Hepatocyte (in vitro differentiated cells): Measurements from ENCODE around the gene SH3BGRL2. TPM values are rescaled to one million over a fixed set of nuclear protein-coding genes. Genes with fewer than 3 reads are reported as not detected.

ENCODE experiments used
- DNase-seq: peaks from one replicate; pipeline ENCODE4 v3.0.0-alpha.2; 2016; ENCODE audit warnings: low spot score
- H2AFZ ChIP-seq: fragments of 200-600 bp; sonication (generic); 2 replicates; pipeline ENCODE4 v1.6.0; 2016; ENCODE audit warnings: antibody characterized with exemption, mild to moderate bottlenecking
- H3K27ac ChIP-seq: fragments of 200-600 bp; sonication (generic); 2 replicates; pipeline ENCODE4 v1.5.1; 2016; ENCODE audit warnings: mild to moderate bottlenecking
- H3K27me3 ChIP-seq: fragments of 200-600 bp; sonication (generic); 2 replicates; pipeline ENCODE4 v1.6.1; 2016
- H3K36me3 ChIP-seq: fragments of 200-600 bp; sonication (generic); replicated peaks from 2 replicates; pipeline ENCODE4 v1.5.1; 2016; ENCODE audit warnings: low read depth; ENCODE audit not compliant: insufficient read depth
- H3K4me1 ChIP-seq: fragments of 200-600 bp; sonication (generic); 2 replicates; pipeline ENCODE4 v1.5.1; 2016; ENCODE audit warnings: mild to moderate bottlenecking, moderate library complexity; ENCODE audit not compliant: insufficient read depth
- H3K4me2 ChIP-seq: fragments of 200-600 bp; sonication (generic); 2 replicates; pipeline ENCODE4 v1.6.0; 2016
- H3K4me3 ChIP-seq: fragments of 200-600 bp; sonication (generic); 2 replicates; pipeline ENCODE4 v1.5.1; 2016; ENCODE audit warnings: mild to moderate bottlenecking
- H3K79me2 ChIP-seq: fragments of 200-600 bp; sonication (generic); 2 replicates; pipeline ENCODE4 v1.6.0; 2017; ENCODE audit warnings: mild to moderate bottlenecking
- H3K9me2 ChIP-seq: fragments of 200-600 bp; sonication (generic); replicated peaks from 2 replicates; pipeline ENCODE4 v1.6.0; 2017; ENCODE audit warnings: mild to moderate bottlenecking; ENCODE audit not compliant: insufficient read depth
- H3K9me3 ChIP-seq: fragments of 200-600 bp; sonication (generic); 2 replicates; pipeline ENCODE4 v1.5.1; 2016; ENCODE audit warnings: low read depth, mild to moderate bottlenecking
- H4K20me1 ChIP-seq: fragments of 200-600 bp; sonication (generic); 2 replicates; pipeline ENCODE4 v1.6.0; 2016; ENCODE audit warnings: mild to moderate bottlenecking; ENCODE audit not compliant: insufficient read depth, poor library complexity, severe bottlenecking
- EZH2 ChIP-seq: fragments of 200-600 bp; sonication (generic); IDR thresholded peaks from 2 replicates; pipeline ENCODE4 v1.6.1; 2016; ENCODE audit warnings: antibody characterized with exemption, mild to moderate bottlenecking, borderline replicate concordance
- EZH2phosphoT487 ChIP-seq: fragments of 200-600 bp; sonication (generic); IDR thresholded peaks from one replicate; pipeline ENCODE4 v1.6.1; 2018; ENCODE audit warnings: antibody characterized with exemption, mild to moderate bottlenecking, low read depth, moderate library complexity; ENCODE audit not compliant: unreplicated experiment, severe bottlenecking
- WGBS: methylation state at CpG from one replicate; pipeline ENCODE4 v1.1.6; 2016; ENCODE audit warnings: low lambda C conversion rate; ENCODE audit errors: missing lambda C conversion rate; 5-methylcytosine and 5-hydroxymethylcytosine counted together
- polyA plus RNA-seq: library from polyadenylated mRNA; unstranded; fragments of >200 nt; fragmentation: Nextera tagmentation; extraction: Ambion mirVana; gene quantifications from 2 replicates; pipeline ENCODE4 v1.2.1, GENCODE V29; 2016
- total RNA-seq: library from RNA; depleted of rRNA; stranded (reverse); fragments of >200 nt; gene quantifications from 2 replicates; pipeline ENCODE4 v1.2.3, GENCODE V29; 2014
- TF ChIP-seq, protein P1 (sequence below): fragments of 200-600 bp; sonication (generic); IDR thresholded peaks from 2 replicates; pipeline ENCODE4 v1.5.1; 2016; ENCODE audit warnings: antibody characterized with exemption, mild to moderate bottlenecking; ENCODE audit not compliant: poor library complexity

SH3BGRL2 gene
- total and polyA plus RNA-seq, 2 experiments from 2014 or later = 24.1 to 71.4 TPM

DNA sequence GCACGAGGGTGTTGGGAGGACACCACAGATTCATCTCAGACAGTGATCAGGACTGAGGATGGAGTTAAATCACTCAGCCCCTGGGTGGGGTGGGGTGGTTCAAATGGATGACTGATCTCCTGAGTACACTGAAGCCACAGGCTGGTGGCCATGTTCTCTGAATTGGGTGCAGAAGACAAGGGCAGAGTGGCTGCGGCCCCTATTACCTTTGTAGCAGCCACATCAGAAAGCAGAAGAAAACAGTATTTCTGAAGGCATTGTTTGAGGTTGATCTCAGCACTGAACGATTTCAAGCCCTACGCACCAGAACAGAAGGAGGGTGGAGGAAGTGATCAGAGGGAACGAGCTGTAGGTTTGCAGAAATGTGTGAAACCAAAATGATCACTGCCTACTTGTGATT, 71.6 kb downstream of the SH3BGRL2 start:
- no peak for DNase-seq
- no peak overlapping the region for H2AFZ ChIP-seq
- H3K4me2 ChIP-seq = no peak overlapping the region
- no peaks in the 10 kb centered on the region for H3K9me3 ChIP-seq
- TF ChIP-seq EZH2phosphoT487 = no peak
- TF ChIP-seq, protein P1, sequence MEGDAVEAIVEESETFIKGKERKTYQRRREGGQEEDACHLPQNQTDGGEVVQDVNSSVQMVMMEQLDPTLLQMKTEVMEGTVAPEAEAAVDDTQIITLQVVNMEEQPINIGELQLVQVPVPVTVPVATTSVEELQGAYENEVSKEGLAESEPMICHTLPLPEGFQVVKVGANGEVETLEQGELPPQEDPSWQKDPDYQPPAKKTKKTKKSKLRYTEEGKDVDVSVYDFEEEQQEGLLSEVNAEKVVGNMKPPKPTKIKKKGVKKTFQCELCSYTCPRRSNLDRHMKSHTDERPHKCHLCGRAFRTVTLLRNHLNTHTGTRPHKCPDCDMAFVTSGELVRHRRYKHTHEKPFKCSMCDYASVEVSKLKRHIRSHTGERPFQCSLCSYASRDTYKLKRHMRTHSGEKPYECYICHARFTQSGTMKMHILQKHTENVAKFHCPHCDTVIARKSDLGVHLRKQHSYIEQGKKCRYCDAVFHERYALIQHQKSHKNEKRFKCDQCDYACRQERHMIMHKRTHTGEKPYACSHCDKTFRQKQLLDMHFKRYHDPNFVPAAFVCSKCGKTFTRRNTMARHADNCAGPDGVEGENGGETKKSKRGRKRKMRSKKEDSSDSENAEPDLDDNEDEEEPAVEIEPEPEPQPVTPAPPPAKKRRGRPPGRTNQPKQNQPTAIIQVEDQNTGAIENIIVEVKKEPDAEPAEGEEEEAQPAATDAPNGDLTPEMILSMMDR = no peak
- TF ChIP-seq EZH2 = no peak
- H3K27me3 ChIP-seq = no peaks in the 10 kb centered on the region
- no peaks in the 10 kb centered on the region for H3K79me2 ChIP-seq
- H3K27ac ChIP-seq = no peak overlapping the region
- H4K20me1 ChIP-seq = no peaks in the 10 kb centered on the region
- no peaks in the 10 kb centered on the region for H3K36me3 ChIP-seq
- no peaks in the 10 kb centered on the region for H3K9me2 ChIP-seq
- H3K4me1 ChIP-seq = no peaks in the 10 kb centered on the region
- H3K4me3 ChIP-seq = no peak overlapping the region
- 87% methylated on average over 5 of the region's 5 CpGs for WGBS

DNA sequence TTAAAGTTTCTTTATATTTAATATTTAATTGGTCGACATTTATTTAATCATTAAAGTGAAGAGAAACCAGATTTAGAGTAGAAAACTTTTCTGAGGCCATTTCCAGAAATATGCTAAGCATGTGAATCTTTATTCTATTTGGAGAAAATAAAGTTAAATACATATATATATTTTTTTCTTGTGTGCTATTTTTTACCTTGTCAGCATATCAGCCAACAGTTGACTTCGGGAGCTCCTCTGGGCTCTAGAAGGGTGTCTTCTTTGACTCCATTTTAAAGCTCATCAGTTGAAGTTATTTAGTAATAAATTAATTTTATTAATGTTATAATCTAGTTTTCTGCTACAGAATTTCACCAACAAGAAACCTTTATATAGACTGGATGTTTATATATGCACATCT, 73.1 kb downstream of the SH3BGRL2 start:
- Histone ChIP-seq H2AFZ (no peak overlapping the region), H3K4me2 (no peak overlapping the region), H3K36me3 (no peaks in the 10 kb centered on the region), H3K9me3 (no peaks in the 10 kb centered on the region), H3K4me3 (no peak overlapping the region), H3K27ac (no peak overlapping the region), H3K4me1 (no peaks in the 10 kb centered on the region), H3K9me2 (no peaks in the 10 kb centered on the region), H3K79me2 (no peaks in the 10 kb centered on the region), H3K27me3 (no peaks in the 10 kb centered on the region), H4K20me1 (no peaks in the 10 kb centered on the region)
- 98% methylated on average over 2 of the region's 2 CpGs for WGBS
- DNase-seq = no peak
- no peak for TF ChIP-seq EZH2phosphoT487
- TF ChIP-seq, protein P1 = no peak
- no peak for TF ChIP-seq EZH2

DNA sequence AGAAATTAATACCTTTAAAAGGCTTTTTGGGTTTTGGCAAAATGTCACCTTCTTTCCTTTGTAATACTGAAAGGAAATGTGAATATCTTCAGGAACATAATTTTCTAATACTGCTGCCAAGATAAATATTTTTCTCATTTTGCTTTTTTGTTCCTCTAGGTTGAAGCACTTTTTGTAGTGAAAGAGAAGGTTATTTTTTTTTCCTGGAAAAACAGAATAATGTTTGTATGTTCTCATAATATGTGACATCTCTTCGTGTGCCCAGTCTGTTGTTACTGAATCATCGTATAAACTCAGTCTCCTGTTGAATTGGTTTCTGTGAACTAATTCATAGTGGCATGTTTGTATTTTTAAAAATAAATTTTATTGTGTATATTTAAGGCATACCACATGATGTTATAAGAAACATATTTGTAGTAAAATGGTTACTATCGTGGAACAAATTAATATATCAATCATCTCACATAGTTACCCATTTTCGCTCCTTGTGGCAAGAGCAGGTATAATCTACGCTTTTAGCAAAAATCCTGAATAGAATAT, 74.4 kb downstream of the SH3BGRL2 start:
- Histone ChIP-seq H2AFZ (no peak overlapping the region), H3K9me3 (no peaks in the 10 kb centered on the region), H3K27ac (no peak overlapping the region), H3K27me3 (no peaks in the 10 kb centered on the region), H3K9me2 (no peaks in the 10 kb centered on the region), H3K4me2 (no peak overlapping the region), H3K79me2 (no peaks in the 10 kb centered on the region), H3K36me3 (no peaks in the 10 kb centered on the region), H3K4me1 (no peaks in the 10 kb centered on the region), H4K20me1 (no peaks in the 10 kb centered on the region), H3K4me3 (no peak overlapping the region)
- TF ChIP-seq, protein P1 = no peak
- TF ChIP-seq EZH2phosphoT487 = no peak
- TF ChIP-seq EZH2 = no peak
- DNase-seq = no peak
- 93% methylated on average over 5 of the region's 5 CpGs for WGBS

DNA sequence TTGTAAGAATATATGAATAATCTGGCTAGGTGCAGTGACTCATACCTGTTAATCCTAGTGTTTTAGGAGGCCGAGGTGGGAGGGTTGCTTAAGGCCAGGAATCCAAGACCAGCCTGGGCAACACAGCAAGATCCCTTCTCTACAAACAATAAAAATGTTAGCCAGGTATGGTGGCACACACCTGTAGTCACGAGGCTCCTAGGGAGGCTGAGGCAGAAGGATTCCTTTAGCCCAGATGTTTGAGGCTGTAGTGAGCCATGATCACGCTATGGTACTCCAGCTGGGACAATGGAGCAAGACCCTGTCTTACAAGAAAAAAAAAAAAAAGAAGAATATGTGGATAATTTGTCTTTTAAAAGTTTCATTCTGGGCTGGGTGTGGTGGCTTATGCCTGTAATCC, 75.4 kb downstream of the SH3BGRL2 start:
- DNase-seq = no peak
- no peaks in the 10 kb centered on the region for H3K4me1 ChIP-seq
- H3K9me2 ChIP-seq = no peaks in the 10 kb centered on the region
- no peak overlapping the region for H2AFZ ChIP-seq
- H3K27ac ChIP-seq = no peak overlapping the region
- no peaks in the 10 kb centered on the region for H3K79me2 ChIP-seq
- H4K20me1 ChIP-seq = no peaks in the 10 kb centered on the region
- no peak overlapping the region for H3K4me2 ChIP-seq
- no peaks in the 10 kb centered on the region for H3K27me3 ChIP-seq
- WGBS = 96% methylated on average over 3 of the region's 3 CpGs
- no peaks in the 10 kb centered on the region for H3K9me3 ChIP-seq
- TF ChIP-seq, protein P1 = no peak
- TF ChIP-seq EZH2phosphoT487 (no peak), EZH2 (no peak)
- H3K36me3 ChIP-seq = no peaks in the 10 kb centered on the region
- no peak overlapping the region for H3K4me3 ChIP-seq
